Activated CD8-positive, alpha-beta memory T cell treated with anti-CD3 and anti-CD28 coated beads, Interleukin-2, amount 50 U/mL, for 1 hour (primary cell): Measurements from ENCODE around the gene SUDS3.

ENCODE experiments used
- DNase-seq: peaks from one replicate; pipeline ENCODE4 v3.0.0-alpha.2; 2020; ENCODE audit errors: extremely low read depth

The SUDS3 gene

GRCh38 chr12:118356809-118357256 is 19.5 kb upstream of the SUDS3 start:
- DNase-seq, result no peak

- DNase-seq, result peak; percentile 29
Measured at GRCh38 chr12:118357257-118358007, 18.9 kb upstream of the SUDS3 start.

- DNase-seq, result no peak
Measured at GRCh38 chr12:118358008-118358359, 18.4 kb upstream of the SUDS3 start.

GRCh38 chr12:118358612-118359540 is 17.5 kb upstream of the SUDS3 start:
- no peak for DNase-seq

GRCh38 chr12:118359541-118359915 is 16.8 kb upstream of the SUDS3 start:
- no peak for DNase-seq

- DNase-seq, result no peak
Measured at GRCh38 chr12:118361092-118361404, 15.3 kb upstream of the SUDS3 start.

GRCh38 chr12:118361889-118362288 is 14.5 kb upstream of the SUDS3 start:
- no peak for DNase-seq

- no peak for DNase-seq
Measured at GRCh38 chr12:118368821-118369220, 7.5 kb upstream of the SUDS3 start.

DNA sequence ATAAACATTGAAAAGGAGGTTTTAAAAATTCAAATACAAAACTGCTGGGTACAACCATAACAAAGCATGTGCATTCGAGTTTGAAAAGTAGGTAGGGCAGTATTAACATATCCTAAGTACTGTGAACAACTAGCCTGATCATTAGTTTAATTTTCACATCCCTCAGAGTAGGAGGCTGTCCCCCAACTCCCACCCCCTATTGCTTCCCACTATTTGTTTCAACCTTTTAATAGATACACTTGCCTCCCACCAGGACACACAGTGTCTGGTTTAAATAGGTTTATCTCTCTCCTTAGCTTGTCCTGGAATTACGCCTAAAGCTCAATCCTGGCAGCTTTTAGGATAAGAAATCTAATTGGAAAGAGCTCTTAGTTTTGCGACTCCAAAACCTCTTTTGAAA is 5.8 kb upstream of the SUDS3 start:
- no peak for DNase-seq

DNA sequence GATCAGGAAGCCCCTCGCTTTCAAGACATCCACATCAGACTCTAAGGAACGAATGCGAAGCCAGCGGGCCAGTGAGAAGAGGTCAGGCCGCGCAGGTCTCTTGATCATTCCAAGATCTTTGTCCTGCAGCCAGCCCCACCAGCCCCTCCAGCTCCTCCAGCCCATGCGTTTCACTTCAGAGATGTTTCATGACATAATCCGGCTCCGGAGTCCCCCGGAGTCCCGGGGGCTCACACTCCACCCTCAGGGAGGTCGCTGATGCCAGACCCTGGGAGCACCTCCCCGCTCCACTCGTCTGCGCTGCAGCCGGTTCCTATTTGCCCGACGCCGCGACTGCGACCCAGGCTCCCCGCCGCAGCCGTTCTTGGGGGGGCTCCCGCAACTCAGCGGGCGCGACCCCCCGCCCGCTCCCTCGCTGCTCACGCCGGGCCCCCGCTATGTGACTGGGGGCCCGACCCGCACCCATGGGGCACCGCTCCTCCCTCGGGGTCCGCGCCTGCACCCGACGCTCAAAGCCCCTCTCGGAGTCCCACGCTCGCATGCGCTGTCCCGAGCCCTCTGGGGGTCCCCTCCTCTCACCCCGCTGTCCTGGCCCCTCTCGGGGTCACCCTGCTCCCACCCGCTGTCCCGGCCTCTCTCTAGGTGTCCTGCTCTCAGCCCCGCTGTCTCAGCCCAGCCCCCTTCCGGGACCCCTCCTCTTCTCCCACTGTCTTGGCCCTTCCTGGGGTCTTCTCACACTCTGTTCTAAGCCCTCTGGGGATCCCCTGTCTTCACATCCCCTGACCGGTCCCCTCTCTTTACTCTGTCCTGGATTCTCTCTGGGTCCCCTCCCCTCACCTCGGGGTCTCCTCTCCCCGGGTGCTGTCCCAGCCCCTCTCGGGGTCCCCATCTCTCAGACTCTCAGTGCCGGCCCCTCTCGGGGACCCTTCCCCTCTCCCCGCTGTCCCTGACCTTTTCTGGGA is 4.8 kb upstream of the SUDS3 start:
- no peak for DNase-seq

DNA sequence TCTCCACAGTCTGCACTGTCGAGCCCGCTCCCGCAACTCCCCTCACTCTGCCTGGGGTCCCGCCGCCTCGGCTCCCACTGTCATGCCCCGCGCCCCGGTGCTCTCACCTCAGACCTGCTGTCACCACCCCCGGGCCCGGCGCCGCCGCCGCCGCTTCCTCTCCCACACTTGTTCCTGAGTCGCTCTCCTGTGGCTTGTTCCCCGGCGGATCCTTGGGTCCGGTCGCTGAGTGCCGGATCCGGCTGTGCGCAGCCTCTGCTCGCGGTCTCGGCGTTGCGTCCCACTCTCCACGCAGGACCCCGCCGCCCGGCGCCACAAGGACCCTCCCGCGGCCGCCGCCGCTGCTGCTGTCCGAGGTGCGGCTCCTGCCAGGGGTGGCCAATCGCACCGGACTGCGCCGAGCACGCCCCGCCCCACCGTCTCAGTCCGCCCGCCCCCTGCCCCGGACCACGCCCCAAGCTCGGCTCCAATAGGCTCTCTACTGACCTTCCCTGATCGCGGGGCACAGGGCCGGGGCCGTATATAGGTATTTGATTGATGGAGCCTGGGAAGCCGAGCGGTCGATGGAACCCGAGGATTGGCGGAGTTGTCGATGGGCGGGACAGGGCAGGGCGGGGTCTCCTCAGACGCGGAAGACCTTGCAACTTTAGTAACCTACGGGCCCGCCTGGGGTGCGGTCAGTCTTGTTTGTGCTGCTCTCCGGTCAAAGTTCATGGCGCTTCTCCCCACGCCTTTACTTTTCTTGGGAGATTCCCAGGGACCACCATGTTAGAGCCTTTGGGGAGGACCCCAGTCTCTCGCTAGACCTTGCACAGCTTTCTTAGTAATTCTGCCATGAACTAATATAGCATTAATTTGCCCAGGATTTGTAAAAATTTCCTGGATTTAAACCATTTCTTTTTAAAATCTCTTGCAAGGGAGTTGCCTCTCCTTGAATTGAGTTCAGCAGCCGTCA is 3.5 kb upstream of the SUDS3 start, which contains the start of gene TAOK3:
TAOK3 (minus strand) TSS at position 367 of the 955 bp plus-strand sequence. CDS start 117,340 bp downstream, outside the sequence.
- DNase-seq, result peak; percentile 94

- no peak for DNase-seq
Measured at GRCh38 chr12:118373616-118374015, 2.7 kb upstream of the SUDS3 start.

DNA sequence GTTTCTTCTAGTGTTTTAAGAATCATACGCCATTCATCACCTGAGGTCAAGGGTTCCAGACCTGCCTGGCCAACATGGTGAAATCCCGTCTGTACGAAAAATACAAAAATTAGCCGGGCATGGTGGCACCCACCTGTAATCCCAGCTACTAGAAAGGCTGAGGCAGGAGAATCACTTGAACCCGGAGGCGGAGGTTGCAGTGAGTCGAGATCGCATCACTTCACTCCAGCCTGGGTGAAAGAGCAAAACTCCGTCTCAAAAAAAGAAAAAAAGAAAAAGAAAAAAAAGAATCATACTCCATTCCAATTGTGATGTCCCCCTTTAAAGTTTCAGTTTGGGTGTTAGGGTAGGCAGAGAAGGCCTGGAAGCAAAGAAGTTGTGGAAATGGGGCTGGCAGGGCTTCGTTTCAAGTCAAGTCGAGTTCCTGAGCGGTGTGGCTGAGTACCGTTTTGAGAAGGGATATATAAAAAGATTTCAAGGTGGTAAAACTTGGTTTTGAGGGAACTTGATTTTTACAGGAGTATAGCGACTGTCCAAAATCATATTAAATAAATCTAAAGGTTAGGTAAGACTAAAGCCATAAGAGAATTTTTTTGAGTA is 2.1 kb upstream of the SUDS3 start:
- DNase-seq, result no peak

DNA sequence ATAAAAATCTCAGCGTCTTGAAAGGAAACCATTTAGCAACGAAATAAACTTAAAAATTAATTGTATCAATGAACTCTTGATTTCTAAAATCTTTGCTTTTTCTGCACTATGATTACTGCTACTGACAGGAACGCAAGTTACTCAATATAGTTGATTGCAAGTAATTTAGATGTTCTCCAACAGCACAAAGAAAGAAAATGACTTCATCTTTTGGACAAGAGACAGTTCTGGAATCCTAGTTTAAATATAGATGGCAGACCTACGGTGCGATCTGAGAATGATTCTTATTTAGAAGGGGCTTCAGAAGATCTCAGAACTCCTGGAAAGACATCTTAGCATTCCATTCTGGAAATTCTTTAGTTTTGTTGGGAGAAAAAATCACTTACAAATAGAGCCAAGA is 1.4 kb upstream of the SUDS3 start:
- DNase-seq, result no peak

DNA sequence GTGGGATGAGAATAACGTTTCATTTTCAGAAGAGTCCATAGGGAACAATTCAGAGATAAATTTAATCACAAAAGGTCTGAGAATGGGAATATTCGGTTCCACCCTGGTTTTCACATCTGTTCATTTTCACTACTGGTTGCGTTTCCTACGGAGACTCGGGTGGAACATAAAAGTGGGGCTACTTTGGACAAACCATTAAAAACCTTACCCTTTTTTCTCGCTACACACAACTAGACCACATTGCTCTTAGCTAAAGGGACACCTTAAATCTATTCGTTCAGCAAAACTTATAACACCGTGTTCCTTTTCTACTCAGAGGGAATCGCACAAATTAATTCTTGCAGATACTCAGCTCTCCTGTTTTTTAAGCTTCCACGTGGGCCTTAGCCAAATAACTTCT is 1.0 kb upstream of the SUDS3 start:
- DNase-seq, result no peak

DNA sequence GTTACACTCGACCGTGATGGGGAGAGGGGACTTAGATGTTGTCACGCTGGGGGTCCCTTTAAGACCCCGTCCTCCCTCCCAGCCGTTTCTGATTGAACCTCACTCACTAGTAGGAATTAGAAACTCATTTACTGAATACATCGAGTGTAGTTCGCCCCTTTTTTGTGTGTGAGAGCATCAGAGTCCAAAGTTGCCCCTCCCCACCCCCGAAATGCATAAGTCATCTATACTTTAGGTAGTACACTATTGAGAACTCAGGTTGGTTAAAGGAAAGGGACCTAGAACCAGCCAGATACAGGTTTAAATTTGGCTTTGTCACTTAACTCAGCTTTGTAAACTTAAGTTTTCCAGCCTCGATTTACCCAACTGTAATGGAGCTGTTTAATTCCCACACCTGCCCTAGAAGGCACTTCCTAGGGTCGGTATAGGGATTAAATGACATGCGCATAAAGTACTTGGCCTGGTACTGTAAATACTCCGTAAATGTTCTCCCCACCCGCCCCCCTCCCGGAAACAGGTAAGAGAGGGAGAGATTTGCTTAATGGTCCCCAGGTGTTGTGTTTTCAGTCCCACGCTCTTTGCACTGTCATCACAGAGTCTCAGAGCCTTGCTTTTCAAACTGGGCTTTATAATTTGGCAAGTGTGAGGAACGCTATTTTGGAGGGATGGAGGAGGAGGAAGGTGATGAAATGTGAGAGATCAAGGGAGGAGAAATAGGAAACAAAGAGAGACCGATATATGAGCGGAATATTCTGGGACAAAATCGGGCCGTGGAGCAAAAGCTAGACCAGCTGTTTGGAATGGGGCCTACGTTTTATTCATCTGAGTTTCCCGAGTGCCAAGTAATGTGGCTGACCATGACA is 897 bp downstream of the SUDS3 start:
- DNase-seq, result no peak

- DNase-seq, result peak; percentile 26
Measured at GRCh38 chr12:118377884-118378470, 1.6 kb downstream of the SUDS3 start.

GRCh38 chr12:118391424-118391823 is 15.1 kb downstream of the SUDS3 start:
- no peak for DNase-seq

DNA sequence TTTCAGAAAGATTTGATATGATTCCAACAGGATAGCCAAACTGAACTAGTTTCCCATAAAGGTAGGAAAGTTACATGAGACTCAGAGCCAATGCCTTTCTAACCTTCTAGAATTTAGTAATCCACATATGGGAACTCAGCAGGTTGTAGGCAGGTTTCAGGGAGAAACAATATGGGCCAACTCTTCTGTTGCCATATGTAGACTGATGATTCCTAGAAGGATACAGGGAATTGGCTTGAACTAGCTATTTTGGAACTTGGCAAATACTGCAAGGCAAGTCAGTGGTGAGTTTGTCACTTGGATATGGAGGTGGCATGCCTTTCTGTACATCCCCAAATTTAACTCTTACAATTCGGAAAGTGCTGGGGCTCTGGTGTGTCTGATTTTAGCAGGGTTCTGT is 15.5 kb downstream of the SUDS3 start:
- DNase-seq, result no peak
